ENCODE measurements around the gene TNKS1BP1.
"Not testable (repeated sequence)": the region's sequence is repeated elsewhere in the genome, so short reads cannot be mapped to it uniquely, and the experiment has no call there.

TNKS1BP1 gene

DNA sequence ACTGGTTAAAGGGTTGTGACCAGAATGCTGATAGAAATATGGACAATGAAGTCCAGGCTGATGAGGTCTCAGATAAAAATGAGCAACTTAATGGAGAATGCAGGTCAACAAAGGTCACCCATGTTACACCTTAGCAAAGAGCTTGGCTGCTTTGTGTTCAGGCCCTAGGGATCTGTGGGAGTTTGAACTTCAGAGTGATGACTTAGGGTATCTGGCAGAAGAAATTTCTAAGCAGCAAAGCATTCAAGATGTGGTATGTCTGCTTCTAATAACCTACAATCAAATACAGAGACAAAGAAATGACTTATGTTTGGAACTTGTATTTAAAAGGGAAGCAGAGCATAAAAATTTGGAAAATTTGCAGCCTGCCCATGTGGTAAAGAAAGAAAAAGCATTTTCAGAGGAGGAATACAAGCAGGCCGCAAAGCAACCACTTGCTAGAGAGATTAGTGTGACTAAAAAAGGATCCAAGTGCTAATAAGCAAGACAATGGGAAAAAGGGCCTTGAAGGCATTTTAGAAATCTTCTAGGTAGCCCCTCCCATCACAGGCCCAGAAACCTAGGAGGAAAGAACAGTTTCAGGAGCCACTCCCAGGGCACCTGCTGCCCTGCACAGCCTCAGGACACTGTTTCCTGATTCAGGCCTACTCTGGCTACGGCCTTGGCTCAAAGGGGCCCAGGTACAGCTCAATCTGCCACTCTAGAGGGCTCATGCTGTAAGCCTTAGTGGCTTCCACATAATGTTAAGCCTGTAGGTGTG lies 41.3 kb downstream of the TNKS1BP1 start:
- DNase-seq = no peak

DNA sequence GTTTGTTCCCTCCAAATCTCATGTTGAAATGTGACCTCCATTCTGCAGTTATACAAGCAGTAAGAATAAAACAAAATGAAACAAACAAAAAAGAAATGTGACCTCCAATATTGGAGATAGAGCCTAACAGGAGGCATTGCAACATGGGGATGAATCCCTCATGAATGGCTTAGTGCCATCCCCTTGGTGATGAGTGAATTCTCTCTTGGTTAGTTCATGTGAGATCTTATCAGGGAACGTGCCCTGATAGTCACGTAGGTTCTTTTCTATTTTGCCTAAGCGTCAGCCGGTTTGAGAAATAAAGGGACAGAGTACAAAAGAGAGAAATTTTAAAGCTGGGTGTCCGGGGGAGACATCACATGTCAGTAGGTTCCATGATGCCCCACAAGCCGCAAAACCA lies 43.2 kb downstream of the TNKS1BP1 start:
- not testable (repeated sequence) for DNase-seq

DNA sequence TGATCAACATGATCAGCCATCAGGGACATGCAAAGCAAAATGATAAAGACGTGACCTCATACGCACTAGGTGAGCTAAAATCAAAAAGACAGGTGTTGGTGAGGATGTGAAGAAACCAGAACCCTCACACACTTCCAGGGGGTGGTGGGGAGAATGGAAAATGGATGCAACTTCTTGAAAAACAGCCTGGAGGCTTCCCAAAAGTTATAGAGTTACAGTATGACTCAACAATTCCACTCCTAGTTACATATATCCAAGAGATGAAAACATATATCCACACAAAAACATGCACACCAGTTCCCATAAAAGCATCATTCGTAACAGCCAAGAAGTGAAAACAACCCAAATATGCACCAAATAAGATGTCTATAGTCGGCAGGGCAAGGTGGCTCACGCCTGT lies 45.6 kb downstream of the TNKS1BP1 start:
- no peak for DNase-seq

DNA sequence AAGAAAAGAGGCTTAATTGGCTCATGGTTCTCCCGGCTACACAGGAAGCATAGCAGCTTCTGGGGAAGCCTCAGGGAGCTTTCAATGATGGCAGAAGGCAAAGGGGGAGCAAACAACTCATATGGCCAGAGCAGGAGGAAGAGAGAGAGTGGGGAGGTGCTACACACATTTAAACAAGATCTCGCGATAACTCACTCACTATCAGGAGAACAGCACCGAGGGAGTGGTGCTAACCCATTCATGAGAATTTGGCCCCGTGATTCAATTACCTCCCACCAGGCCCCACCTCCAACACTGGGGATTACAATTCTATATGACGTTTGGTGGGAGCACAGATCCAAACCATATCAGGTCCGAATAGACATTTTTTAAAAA lies 46.0 kb downstream of the TNKS1BP1 start:
- no peak for DNase-seq

DNA sequence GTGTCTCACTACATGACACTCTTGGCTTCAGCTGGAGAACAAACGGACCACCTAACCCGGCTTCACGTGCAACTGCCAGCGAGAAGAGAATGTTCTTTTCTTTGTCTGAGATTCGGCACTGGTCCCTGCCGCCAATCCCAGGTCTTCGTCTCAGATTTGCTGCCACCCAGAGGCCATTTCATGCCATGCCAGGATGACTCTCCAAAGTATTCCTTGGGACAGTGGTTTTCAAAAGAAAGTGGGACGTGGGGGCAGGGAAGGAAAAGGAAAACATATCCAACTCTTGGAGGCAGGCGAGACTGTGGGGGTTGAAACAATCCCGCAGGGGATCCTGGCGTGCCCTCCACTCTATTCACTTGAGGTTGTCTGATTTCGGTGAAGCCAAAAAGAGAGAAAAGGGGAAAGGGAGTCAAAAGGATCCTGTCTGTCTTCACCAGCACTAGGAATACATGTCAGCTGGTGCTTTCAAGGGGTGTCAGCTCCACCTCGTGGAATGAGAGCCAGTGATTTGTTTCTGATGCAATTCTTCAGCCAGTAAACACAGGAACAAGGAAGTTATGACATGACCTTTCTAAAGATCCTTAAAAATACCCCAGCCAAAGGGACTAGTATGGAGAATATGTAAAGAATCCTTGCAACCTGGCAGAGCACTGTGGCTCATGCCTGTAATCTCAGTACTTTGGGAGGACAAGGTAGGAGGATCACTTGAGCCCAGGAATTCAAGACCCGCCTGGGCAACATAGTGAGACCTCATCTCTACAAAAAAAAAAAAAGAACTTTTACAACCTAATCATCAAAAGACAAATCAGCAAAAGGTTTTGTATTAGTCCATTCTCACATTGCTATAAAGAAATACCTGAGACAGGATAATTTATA lies 46.7 kb downstream of the TNKS1BP1 start:
- no peak for DNase-seq

DNA sequence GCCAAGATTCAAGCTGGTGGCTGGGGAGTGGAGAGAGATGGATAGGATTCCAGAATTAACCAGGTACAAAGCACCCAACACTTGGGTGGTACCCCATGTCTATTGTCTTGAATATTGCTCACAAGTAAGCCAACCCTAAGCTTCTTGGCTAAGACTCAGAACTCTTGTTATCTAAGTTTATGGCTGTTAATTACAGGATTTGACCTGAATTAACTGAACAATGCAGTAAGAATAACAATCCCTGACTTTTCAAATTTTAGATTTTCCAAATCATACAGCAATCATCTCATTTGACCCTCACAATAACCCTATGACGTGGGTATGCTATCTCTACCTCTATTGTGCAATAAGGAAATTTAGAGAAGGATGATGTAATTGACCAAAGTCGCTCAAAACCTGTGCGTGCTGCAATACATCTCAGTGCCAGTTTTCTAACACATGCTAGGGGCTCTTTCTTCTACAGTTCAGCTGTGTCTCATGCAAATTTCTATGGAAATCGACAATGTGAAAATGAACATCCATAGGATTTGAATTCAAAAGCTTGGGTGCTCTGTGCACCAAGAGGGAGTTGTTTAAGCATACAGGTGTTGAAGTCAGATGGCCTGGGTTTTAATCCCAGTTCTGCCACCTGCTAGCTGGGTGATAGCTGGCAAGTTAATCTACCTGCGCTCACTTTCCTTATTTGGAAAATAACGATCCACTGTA lies 47.6 kb downstream of the TNKS1BP1 start:
- DNase-seq = no peak

DNA sequence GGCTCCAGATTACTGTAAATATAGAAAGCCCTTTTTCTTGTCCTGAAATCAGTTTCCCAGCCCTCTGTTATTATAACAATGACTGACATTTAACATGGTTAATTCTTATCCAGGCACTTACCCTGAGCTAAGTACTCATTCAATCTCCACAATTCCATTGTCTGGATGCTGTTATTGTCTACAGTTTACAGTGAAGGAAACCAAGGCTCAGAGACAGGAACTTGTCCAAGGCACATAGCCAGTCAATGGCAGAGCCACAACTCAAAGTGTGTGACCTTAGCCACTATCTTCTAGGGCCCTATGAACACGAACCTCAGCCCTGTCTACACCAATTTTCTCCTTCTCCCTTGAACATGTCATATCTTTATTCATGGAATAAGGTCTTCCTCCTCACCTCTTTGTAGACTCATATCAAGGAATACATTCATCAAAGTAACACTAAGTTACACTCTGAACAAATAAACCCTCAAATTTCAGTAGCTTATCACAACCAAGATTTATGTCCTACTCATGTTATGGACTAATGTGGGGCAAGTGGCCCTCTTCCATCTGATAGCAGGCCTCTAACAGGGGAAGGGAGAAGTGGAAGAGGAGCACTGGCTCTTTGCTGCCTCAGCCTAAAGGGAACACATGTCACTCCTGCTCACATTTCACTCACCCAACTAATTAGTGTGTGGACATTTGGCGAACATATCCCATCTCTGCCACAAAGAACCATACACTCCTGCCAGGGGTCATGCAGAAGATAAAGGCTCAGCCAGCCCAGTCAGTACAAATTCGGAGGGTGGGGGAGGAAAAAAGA lies 48.4 kb downstream of the TNKS1BP1 start:
- DNase-seq = no peak

DNA sequence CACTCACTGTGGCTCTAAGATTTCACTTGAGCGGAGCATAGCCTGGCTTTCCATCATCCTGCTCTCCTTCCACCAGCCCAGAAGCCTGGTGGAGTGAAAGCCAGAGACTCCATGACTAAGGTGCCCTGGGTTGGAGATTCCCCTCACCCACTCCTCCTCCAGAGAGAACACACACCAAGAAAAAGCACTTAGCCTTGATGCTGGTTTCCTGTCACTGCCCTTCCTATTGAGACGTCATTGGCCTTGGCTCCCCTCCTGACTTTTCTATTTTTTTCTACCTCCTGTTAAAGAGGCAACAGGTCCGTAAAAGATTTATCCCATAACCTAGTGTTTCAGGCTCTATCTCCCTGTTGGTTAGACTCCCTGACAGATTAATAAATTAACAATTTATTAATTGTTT lies 49.2 kb downstream of the TNKS1BP1 start:
- DNase-seq = no peak

DNA sequence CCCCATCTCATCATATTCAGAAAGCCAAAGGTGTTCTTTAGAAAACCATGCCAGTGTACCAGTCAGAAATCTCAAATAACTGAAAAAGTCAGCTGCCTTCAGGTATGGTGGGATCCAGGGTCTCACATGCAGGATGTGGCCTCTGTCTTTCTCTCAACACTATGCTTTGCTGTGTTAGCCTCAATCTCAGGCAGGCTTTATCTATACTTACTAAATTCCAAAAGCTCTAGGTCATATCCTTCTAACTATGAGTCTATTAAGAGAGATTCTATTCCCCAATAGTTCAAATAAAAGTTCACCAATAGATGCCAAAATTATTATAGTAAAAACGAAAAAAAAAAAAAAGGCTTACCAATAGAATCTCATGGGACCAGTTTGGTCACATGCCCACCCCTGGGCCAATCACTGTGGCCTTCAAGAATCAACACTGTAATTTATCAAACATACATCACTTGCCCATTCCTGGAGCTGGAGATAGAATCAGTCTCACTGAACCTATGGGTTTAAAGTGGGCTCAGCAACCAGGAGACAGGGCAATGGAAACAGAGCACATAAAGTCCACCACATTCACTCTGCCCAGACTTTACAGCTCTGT lies 49.8 kb downstream of the TNKS1BP1 start:
- no peak for DNase-seq

DNA sequence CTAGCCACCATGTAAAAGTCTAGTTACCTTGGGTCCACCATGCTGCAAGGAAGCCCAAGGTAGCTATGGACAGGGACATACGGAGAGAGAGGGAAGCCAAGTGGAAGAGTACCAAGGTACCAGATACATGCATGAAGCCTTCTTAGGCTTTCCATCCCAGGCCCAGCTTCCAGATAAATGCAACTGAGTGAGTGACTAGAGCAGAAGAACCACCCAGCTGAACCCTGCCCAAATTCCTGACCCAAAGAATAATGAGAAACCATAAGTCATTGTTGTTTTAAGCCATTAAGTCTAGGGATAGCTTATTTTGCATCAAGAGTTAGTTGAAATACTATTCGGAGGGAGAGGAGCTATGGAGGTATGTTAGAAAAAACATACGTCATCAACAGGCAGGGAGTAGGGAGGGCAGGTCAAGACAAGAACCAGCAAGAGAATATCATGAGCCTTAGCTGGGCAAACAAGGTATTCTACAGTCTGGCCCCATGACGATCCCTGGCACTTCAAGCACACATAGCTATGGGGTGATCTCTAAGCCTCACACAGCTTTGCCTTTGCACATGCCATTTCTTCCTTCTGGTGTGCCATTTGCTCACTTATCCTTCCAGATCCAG lies 51.2 kb downstream of the TNKS1BP1 start:
- no peak for DNase-seq

DNA sequence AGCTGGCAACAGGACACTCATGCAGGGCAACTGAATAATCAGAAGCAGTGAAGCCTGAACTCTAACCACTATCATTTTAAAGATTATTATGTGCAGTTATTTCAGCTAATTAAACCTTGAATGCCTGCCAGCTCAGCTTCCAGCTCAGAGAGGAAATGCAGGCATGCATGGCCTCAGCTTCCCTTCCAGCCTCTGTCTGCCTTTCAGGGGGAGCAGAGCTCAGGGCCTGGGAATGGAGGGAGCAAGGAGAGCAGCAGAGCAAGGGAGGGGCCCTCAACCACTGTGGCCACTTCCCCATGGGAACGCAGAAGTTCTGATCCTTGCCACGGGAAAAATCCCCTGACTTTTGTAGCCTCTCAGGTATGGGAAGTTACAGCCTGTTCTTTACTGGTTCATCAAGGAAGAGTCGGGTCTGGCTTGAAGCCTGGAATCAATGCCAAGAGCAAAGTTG lies 55.2 kb downstream of the TNKS1BP1 start:
- no peak for DNase-seq

DNA sequence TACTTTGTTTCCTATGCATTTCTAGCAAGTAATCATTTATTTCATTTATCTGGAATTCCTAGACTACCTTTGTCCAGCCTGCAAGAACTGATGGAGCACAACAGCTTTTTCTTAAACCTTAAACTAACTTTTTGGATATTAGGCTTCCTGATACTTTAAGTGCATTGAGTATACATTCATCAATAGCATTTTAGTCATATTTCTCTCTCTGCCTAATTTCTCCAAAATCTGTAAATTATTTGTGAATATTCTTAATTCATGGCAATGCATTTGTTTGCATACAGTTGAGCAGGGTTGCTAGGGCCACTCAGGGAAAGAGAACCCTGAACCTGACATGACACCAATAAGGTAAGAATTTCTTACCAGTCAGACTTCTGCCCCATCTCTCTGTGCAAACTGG lies 58.6 kb downstream of the TNKS1BP1 start:
- DNase-seq = no peak

DNA sequence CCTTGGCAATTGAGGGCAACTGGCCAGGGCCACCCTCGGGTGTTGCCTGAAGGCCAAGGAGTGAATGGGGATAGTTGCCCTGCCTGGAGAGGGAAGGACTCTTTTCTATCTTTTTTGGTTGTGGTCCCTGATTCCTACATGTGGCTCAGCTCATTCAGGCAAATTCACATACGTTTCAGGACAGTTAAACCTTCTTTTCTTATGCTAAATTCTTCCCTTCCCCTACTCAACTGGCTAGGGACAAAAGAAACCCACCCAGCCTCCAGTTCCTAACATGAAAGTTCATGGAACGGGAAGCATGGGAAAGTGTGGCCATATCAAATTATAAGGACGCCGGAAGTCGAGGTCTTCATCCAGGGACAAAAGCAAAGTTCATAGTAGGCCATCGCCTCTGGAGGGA lies 61.4 kb downstream of the TNKS1BP1 start:
- no peak for DNase-seq

DNA sequence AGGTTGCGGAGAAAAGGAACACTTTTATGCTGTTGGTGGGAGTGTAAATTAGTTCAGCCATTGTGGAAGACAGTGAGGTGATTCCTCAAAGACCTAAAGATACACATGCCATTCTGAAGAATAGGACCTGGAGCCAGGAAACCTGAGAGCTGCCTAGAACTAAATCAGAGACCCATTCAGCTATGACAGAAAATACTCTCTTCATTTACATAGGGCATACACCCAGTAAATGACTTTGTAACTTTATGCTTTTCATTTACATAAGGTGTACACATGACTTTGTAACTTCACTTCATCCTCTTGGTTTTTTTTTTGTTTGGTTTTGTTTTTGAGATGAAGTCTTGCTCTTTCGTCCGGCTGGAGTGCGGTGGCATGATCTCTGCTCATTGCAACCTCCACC lies 62.6 kb downstream of the TNKS1BP1 start:
- DNase-seq = no peak

DNA sequence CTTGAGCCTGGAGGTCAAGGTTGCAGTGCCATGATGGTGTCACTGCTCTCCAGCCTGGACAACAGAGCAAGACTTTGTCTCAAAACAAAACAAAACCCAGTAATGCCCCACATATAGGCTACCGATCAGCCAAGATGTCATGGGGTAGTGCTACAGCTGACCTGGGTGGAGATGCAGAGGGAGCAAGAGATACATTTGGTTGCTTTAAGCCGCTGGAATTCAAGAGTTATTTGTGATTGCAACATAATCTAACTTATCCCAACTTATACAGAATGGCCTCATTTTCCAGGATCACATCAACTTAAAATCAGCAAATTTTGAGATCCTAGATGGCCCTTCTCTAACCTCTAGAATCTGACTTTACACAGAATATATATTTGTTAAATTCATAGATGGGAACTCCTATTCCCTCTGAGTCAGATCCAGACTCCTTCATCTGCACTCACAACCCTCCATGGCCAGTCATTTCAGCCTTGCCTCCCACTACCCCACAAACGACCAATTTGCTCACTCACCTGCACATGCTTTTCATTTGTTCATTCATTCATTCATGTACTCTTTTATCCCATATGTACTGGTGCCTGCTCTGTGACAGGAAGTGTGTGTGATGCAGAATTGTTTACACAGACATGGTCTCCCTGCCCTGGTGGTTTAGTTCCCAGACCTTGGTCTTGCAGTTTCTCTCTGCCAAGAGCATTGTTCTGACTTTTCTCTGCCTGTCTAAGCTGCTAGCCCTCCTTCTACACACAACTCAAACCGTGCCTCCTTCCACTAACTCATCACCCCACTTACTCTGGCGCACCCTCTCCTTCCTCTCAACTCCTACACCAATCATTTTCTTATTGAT lies 63.6 kb downstream of the TNKS1BP1 start:
- no peak for DNase-seq

DNA sequence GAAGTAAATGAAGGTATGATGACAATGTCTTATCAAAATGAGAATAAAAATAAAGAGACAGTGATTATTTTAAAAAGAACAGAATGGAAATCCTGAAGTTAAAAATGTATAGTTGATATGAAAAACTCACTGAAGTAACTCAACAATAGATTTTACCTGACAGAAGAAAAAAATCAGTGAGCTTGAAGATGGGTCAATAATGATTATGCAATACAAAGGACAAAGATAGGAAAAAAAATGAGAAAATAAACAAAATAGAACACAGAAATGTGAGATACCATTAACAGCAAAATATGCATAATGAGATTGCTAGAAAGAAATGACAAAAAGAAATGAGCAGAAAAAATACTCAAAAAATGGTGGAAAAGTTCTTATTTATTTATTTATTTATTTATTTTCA lies 68.6 kb downstream of the TNKS1BP1 start:
- no peak for DNase-seq

DNA sequence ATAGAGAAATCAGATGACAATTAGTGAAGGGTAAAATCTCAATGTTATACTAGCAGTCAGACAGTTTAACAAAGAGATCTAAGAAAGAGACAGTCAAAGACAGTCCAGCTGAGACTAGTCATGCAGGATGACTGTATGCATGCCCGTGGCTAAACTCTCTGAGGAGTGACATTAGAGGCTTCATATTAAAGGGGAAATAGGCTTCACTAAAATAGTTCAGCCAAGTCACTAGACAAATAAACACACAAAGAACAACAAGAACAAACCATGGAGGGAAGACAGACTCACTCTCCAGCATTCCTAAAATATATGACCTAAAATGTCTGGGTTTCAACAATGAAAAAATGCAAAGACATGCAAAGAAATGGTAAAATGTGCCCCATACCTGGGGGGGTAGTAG lies 69.1 kb downstream of the TNKS1BP1 start:
- DNase-seq = no peak

DNA sequence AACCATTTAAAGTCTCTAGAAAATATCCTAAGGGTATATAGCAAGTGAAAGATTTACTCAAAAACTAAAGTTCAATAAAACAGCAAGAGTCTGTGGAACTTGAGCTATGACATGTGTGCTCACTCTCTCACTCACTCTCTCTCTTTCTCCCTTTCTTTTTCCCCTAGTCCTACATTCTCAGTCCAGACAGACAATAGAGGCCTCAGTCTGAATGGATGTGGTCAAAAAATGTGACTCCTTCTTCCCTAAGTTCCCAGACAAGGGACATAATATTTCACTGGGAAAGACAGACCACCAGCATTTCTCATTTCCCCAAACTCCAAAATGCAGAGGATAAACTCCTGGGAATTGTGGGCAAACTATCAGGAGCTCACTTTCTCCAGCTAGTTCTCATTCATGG lies 70.1 kb downstream of the TNKS1BP1 start:
- DNase-seq = no peak

DNA sequence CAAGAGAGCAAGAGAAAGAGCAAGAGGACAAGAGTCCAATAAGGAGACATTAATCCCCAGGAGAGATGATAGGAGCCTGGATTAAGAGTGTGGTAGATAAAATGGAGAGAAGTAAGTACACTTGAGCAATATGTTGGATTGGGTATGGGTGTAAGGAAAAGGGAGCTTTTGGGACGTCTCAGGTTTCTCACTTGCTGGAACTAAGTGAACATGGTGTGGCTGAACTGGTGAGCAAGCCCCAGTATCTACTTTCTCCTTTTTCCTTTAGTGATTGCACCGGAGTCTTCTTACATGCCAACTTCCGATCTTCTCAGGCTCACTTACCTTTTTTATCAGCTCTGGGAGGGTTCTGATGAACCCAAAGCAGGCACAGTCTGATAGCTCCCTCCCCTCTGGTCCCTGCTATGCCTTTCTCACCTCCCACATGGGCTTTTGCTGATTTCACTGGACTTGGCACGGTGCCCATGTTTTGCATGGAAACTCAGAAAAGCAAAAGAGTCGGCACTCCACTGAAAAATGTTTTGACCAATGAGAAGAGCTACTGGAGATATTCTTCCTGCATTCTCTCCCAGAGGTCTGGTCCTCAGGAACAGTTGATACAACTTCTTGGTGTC lies 73.2 kb downstream of the TNKS1BP1 start:
- DNase-seq = no peak

DNA sequence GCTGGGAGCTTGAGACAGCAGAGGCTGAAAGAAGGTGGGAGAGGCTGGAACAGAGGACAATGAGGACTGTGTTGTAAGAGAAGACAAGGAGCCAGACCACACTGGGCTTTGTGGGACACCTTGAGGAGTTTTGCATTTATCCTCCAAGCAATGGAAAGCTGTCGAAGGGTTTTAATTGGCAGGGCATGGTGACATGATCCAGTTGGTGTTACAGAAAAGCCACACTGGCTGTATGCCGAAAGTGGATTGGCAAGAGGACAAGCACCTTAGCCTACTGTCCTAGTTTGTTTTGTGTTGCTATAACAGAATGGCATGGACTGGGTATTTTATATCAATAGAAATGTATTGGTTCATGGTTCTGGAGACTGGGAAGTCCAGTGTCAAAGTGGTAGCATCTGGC lies 73.7 kb downstream of the TNKS1BP1 start:
- DNase-seq = no peak
